Dermis blood vessel endothelial cell (primary cell): ENCODE data around the gene ERCC8. TPM values are rescaled to one million over a fixed set of nuclear protein-coding genes. Genes with fewer than 3 reads are reported as not detected.

ENCODE experiments used
- DNase-seq: peaks from one replicate; pipeline ENCODE4 v3.0.0; 2010
- total RNA-seq: library from RNA; depleted of rRNA; stranded (reverse); fragments of >200 nt; gene quantifications from 2 replicates; pipeline ENCODE4 v1.2.3, GENCODE V29; 2014

Gene ERCC8
- total RNA-seq, 1 donor from 2014 or later, result 23.3 TPM

DNA sequence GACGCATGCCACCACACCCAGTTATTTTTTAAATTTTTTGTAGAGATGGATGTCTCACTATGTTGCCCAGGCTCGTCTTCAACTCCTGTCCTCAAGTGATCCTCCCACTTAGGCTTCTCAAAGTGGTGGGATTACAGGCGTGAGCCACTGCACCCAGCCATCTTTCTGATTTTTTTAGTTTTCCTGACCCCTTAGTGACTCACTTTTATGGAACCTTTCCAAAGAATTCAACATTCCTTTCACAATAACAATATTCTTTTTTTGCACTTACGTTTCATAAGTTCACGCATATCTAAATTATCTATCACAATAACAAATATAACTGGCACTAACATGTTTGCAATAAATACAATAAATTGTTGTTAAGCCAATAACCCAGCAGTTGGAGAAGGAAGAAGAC, 109.3 kb downstream of the ERCC8 start:
- peak; percentile 16 for DNase-seq

DNA sequence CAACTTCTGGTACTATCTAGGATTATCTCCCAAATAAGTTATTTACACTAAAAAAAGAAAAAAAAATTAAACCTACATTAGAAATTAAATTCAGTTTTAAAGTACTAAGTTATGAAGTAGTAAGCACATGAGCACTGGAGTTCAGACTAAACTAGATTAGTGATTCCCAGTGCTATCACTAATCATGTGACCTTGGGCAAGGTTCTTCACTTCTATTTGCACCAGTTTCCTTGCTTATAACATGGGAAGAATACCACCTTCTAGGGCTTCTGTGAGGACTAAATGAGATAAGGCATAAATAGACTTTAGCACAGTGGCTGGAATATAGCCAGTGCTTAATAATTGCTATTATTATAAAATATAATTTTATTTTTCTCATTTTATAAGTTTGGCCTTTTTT, 111.3 kb downstream of the ERCC8 start:
- DNase-seq, result no peak

DNA sequence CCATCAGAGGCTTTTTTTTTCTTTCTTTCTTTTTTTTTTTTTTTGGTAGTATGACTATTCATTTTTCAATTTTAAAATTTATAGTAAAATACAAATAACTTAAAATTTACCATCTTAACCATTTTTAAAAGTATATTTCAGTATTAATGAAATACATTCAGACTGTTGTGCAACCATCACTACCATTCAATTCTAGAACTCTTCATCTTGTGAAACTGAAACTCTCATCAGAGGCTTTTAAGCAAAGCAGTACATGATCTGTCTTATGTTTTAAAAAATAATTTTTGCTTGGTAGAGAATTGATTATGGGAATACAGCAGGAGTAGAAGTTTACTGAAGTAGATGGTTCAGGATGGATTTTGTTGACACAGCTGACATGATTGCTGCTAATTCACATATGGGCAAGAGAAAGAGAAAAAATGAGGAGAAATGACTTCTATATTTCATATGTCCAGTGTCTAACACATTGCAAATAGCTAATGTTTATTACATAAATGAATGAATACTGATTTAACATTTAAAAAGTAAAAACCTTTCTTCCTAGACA, 114.2 kb downstream of the ERCC8 start:
- DNase-seq, result no peak

DNA sequence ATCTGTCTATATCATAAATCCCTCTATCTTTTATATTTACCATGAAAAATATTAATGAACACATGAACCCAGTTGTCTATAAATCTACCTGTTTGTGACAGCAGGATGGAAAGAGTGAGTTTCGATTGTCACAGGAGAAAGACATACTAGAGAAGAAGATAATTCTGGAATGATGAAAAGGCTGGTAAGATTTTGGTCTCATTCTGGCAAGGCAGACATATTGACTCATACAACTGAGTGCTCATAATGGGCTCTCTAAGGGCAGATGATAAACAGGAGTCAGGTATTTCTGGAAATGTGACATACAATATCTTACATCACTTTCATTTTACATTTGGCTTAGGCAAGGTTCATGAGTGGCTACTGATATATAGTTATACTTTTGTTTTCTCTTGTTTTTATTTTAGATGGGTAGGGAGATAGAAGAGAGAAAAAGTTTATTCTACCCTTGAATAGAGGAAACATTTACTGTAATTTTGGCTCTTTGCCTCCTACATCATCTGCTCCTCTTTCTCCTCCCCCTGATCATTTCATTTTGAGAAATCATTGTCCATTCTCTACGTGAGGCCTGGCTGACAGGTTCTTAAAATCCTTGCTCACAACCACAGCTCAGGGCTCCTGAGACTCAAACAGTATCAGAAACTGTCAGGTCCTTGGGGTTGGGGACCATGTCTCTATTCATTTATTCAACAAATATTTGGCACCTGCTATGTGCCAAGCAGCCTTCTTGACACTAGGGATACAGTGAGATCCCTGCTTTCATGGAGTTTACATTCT, 115.2 kb downstream of the ERCC8 start:
- no peak for DNase-seq

DNA sequence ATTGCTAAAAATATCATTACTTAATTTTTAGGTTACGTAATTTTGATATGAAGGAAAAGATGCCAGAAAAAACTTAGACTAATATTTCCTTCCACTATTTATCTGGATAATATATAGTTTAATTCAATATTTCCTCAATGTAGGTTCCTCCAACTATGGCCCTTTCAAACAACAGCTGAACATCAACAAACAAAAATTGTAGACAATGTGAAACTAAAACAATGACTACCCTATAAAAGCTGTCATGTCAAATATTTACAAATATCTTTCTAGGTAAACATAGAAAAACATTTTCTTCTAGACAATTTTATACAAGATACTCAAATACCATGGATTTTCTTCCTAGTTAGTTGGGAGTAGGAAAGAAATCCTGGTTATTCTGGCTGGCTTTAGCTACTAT, 117.7 kb downstream of the ERCC8 start:
- DNase-seq, result no peak

DNA sequence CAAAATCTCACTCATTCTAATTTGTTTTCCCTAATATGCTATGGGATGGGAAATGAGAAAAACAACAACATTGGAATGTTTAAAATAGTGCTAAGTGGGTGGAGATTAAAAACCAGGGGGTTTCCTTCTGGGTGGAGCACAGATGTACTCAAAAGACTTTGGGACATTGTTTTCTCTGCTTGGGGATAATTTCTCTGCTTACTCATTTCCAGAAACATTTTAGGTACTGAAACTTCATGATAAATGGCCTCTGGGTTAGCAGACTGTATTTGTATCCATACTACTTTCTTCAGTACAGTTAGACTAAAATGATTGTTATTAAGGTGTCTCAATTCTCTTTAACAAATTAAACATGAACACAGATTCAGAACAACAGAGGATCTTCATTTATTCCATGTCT, 118.2 kb downstream of the ERCC8 start:
- no peak for DNase-seq

Other genes starting within 250 kb of the ERCC8 start
- gene DEPDC1B, start 244.9 kb downstream of the ERCC8 start, total RNA-seq, result 6.8 and 19.7 TPM in 2 replicates
- gene ELOVL7, start 100.8 kb downstream of the ERCC8 start, total RNA-seq, result 0.09 and 2.2 TPM in 2 replicates
- gene NDUFAF2, start 135 bp upstream of the ERCC8 start, total RNA-seq, result 18.1 and 19.2 TPM in 2 replicates
- 58.7 and 83.1 TPM in 2 replicates for gene SMIM15, start 217.4 kb upstream of the ERCC8 start, total RNA-seq